Measurements from ENCODE around the gene METTL23.

Gene METTL23

GRCh38 chr17:76683011-76683755 lies 43.5 kb upstream of the METTL23 start:
- H3K4me3 ChIP-seq (ENCODE audit: low read depth, low read length) = no peak overlapping the region
- TF ChIP-seq, protein P1, sequence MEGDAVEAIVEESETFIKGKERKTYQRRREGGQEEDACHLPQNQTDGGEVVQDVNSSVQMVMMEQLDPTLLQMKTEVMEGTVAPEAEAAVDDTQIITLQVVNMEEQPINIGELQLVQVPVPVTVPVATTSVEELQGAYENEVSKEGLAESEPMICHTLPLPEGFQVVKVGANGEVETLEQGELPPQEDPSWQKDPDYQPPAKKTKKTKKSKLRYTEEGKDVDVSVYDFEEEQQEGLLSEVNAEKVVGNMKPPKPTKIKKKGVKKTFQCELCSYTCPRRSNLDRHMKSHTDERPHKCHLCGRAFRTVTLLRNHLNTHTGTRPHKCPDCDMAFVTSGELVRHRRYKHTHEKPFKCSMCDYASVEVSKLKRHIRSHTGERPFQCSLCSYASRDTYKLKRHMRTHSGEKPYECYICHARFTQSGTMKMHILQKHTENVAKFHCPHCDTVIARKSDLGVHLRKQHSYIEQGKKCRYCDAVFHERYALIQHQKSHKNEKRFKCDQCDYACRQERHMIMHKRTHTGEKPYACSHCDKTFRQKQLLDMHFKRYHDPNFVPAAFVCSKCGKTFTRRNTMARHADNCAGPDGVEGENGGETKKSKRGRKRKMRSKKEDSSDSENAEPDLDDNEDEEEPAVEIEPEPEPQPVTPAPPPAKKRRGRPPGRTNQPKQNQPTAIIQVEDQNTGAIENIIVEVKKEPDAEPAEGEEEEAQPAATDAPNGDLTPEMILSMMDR (IDR thresholded peaks at IDR 0.05; ENCODE audit: borderline replicate concordance, insufficient read depth, low read depth, low read length) = peak; percentile 22; the same call in 1 of the 2 replicates

GRCh38 chr17:76683921-76684745 lies 42.5 kb upstream of the METTL23 start:
- no peak overlapping the region for H3K4me3 ChIP-seq (ENCODE audit: low read depth, low read length)
- TF ChIP-seq, protein P1 (IDR thresholded peaks at IDR 0.05; ENCODE audit: borderline replicate concordance, insufficient read depth, low read depth, low read length) = no peak

GRCh38 chr17:76684756-76685155 lies 41.9 kb upstream of the METTL23 start:
- TF ChIP-seq, protein P1 (IDR thresholded peaks at IDR 0.05; ENCODE audit: borderline replicate concordance, insufficient read depth, low read depth, low read length) = no peak
- no peak overlapping the region for H3K4me3 ChIP-seq (ENCODE audit: low read depth, low read length)

GRCh38 chr17:76685366-76685765 lies 41.3 kb upstream of the METTL23 start:
- TF ChIP-seq, protein P1 (IDR thresholded peaks at IDR 0.05; ENCODE audit: borderline replicate concordance, insufficient read depth, low read depth, low read length) = no peak

GRCh38 chr17:76685846-76686245 lies 40.8 kb upstream of the METTL23 start:
- TF ChIP-seq, protein P1 (IDR thresholded peaks at IDR 0.05; ENCODE audit: borderline replicate concordance, insufficient read depth, low read depth, low read length) = no peak
- H3K4me3 ChIP-seq (ENCODE audit: low read depth, low read length) = no peak overlapping the region

More at GRCh38 chr17:76685366-76685765, 41.3 kb upstream of the METTL23 start:
- no peak overlapping the region for H3K4me3 ChIP-seq (ENCODE audit: low read depth, low read length)

DNA sequence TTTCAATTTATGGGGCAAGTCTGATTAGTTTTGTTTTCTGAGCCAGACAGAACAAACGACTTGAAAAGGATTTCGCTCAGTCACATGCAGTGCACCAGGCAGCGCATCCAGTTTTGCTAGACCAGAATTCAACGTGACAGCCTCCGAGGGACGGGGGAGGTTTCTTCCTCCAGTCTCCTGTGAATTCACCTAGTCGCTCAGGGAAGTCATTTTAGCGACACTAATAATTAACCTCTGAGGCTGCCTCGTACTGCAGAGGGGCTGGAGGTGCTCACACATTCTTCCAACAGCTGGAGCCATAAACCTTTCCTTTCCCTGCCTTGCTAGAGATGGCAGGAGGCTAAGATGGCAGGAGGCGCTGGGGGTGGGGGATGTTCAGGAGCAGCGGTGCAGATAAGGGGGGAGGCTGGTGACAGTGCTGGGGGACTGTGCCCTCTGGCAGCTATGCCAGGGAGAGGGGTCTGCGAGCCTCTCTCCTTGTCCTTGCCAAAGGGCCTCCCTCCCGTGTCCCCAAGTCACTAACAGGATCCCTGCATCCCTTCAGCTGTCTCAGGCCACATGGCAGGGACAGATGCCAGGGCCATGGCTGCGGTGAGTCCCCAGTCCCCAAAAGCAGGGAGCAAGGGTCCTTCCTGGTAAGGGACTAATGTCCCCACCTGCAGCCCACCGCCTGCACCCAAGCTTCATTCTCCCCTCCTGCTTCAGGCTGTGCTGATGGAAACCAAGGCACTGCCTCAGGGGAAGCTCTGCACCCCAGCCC lies 39.9 kb upstream of the METTL23 start:
- H3K4me3 ChIP-seq (ENCODE audit: low read depth, low read length) = no peak overlapping the region
- TF ChIP-seq, protein P1 (IDR thresholded peaks at IDR 0.05; ENCODE audit: borderline replicate concordance, insufficient read depth, low read depth, low read length) = no peak

All from GM12875 (cell line).